Measurements from ENCODE around the gene TROAP. TPM values are rescaled to one million over a fixed set of nuclear protein-coding genes. Genes with fewer than 3 reads are reported as not detected.

TROAP gene
- total and polyA plus RNA-seq, 9 of the 15 experiments (the other 6 are each of a cell fraction or from before 2014, with no cell fraction given), result 46.4 to 171 (median 59.8) TPM

DNA sequence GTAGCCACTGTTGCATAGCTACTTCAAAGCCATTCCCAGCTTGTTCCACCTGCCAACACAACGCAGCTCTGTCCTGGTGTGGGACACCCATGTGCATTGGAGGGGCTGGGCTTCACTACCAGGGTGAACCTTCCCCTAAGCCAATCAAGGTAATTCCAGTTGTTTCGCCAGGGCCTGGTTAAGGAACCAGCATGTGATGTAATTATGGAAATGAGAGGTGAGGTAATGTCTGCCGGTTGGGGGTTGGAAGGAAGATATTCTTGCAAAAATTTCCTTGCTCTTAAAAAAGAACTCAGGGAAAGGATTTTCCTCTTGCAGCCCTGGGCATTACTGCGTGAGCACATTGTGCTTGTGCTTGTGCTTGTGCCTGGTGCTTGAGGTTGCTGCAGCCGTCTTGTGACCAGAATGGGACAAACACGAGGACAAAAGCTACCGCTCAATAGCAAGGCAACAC, 43.3 kb upstream of the TROAP start:
- BruUV-seq (replicated peaks), result no TSS peak
- H3K36me3 ChIP-seq (ENCODE audit: control insufficient read depth, insufficient read depth, low read length), result no peaks in the 10 kb centered on the region
- intact Hi-C loops (cut with micrococcal nuclease), result no loop called here
- FAIRE-seq, result no peak
- no peak overlapping the region for H3K4me3 ChIP-seq
- peak in 1 of 4 experiments; percentile 5 for DNase-seq (ENCODE audit: extremely low read depth in 1 of 4, low spot score in 3 of 4)
- no peaks in the 10 kb centered on the region for H3K27me3 ChIP-seq (ENCODE audit: control insufficient read depth in 2 of 2, insufficient read depth in 2 of 2, low read length in 2 of 2)
- H4K20me1 ChIP-seq (replicated peaks; ENCODE audit: control insufficient read depth, insufficient read depth, low read length), result peaks cover 6% of the 10 kb centered on the region
- no peaks in the 10 kb centered on the region for H3K9me3 ChIP-seq (replicated peaks; ENCODE audit: control insufficient read depth, insufficient read depth, low read depth, low read length)
- H3K79me2 ChIP-seq (ENCODE audit: control insufficient read depth, insufficient read depth, low read length), result no peaks in the 10 kb centered on the region; the same call in 2 of the 3 replicates
- ChIA-PET POLR2A (interaction anchor here (0.6 to 7.5 kb wide), 5 partner anchors 9 to 1817 kb away, joined by 3 to 141 read pairs (median 4); partner anchors contain the start of genes SPATS2 and TUBA1C), CTCF (ENCODE audit: low intra/inter-chr PET ratio) (no interaction called here)
- H3K27ac ChIP-seq (ENCODE audit: extremely low read depth, low read depth, low read length), result no peak overlapping the region
- WGBS (ENCODE audit: insufficient coverage, low coverage, missing lambda C conversion rate), result 38% methylated on average over 7 of the region's 7 CpGs
- peak overlapping the region; percentile 40 for H2AFZ ChIP-seq (ENCODE audit: low read depth, low read length)
- ATAC-seq, result no peak
- peaks cover 13 to 16% of the 10 kb centered on the region in 2 experiments for H3K4me1 ChIP-seq (replicated peaks in 1 of 2; ENCODE audit: control insufficient read depth in 2 of 2, insufficient read depth in 2 of 2, low read length in 2 of 2)
- no peak overlapping the region for H3K4me2 ChIP-seq (ENCODE audit: insufficient read depth, low read length)
- no peaks in the 10 kb centered on the region for H3K9me1 ChIP-seq (ENCODE audit: control insufficient read depth, insufficient read depth, low read length)
- in situ Hi-C loops (cut with MboI), result no loop called here
- peak overlapping the region in 1 of 2 experiments; percentile 49; a peak in 1 of 4 replicates for H3K9ac ChIP-seq (ENCODE audit: insufficient read depth in 1 of 2, low read depth in 2 of 2, low read length in 2 of 2)
- TF ChIP-seq, protein P1, sequence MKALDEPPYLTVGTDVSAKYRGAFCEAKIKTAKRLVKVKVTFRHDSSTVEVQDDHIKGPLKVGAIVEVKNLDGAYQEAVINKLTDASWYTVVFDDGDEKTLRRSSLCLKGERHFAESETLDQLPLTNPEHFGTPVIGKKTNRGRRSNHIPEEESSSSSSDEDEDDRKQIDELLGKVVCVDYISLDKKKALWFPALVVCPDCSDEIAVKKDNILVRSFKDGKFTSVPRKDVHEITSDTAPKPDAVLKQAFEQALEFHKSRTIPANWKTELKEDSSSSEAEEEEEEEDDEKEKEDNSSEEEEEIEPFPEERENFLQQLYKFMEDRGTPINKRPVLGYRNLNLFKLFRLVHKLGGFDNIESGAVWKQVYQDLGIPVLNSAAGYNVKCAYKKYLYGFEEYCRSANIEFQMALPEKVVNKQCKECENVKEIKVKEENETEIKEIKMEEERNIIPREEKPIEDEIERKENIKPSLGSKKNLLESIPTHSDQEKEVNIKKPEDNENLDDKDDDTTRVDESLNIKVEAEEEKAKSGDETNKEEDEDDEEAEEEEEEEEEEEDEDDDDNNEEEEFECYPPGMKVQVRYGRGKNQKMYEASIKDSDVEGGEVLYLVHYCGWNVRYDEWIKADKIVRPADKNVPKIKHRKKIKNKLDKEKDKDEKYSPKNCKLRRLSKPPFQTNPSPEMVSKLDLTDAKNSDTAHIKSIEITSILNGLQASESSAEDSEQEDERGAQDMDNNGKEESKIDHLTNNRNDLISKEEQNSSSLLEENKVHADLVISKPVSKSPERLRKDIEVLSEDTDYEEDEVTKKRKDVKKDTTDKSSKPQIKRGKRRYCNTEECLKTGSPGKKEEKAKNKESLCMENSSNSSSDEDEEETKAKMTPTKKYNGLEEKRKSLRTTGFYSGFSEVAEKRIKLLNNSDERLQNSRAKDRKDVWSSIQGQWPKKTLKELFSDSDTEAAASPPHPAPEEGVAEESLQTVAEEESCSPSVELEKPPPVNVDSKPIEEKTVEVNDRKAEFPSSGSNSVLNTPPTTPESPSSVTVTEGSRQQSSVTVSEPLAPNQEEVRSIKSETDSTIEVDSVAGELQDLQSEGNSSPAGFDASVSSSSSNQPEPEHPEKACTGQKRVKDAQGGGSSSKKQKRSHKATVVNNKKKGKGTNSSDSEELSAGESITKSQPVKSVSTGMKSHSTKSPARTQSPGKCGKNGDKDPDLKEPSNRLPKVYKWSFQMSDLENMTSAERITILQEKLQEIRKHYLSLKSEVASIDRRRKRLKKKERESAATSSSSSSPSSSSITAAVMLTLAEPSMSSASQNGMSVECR (CRISPR knock-in tag; IDR thresholded peaks at IDR 0.05), result no peak
- TF ChIP-seq, protein P2, sequence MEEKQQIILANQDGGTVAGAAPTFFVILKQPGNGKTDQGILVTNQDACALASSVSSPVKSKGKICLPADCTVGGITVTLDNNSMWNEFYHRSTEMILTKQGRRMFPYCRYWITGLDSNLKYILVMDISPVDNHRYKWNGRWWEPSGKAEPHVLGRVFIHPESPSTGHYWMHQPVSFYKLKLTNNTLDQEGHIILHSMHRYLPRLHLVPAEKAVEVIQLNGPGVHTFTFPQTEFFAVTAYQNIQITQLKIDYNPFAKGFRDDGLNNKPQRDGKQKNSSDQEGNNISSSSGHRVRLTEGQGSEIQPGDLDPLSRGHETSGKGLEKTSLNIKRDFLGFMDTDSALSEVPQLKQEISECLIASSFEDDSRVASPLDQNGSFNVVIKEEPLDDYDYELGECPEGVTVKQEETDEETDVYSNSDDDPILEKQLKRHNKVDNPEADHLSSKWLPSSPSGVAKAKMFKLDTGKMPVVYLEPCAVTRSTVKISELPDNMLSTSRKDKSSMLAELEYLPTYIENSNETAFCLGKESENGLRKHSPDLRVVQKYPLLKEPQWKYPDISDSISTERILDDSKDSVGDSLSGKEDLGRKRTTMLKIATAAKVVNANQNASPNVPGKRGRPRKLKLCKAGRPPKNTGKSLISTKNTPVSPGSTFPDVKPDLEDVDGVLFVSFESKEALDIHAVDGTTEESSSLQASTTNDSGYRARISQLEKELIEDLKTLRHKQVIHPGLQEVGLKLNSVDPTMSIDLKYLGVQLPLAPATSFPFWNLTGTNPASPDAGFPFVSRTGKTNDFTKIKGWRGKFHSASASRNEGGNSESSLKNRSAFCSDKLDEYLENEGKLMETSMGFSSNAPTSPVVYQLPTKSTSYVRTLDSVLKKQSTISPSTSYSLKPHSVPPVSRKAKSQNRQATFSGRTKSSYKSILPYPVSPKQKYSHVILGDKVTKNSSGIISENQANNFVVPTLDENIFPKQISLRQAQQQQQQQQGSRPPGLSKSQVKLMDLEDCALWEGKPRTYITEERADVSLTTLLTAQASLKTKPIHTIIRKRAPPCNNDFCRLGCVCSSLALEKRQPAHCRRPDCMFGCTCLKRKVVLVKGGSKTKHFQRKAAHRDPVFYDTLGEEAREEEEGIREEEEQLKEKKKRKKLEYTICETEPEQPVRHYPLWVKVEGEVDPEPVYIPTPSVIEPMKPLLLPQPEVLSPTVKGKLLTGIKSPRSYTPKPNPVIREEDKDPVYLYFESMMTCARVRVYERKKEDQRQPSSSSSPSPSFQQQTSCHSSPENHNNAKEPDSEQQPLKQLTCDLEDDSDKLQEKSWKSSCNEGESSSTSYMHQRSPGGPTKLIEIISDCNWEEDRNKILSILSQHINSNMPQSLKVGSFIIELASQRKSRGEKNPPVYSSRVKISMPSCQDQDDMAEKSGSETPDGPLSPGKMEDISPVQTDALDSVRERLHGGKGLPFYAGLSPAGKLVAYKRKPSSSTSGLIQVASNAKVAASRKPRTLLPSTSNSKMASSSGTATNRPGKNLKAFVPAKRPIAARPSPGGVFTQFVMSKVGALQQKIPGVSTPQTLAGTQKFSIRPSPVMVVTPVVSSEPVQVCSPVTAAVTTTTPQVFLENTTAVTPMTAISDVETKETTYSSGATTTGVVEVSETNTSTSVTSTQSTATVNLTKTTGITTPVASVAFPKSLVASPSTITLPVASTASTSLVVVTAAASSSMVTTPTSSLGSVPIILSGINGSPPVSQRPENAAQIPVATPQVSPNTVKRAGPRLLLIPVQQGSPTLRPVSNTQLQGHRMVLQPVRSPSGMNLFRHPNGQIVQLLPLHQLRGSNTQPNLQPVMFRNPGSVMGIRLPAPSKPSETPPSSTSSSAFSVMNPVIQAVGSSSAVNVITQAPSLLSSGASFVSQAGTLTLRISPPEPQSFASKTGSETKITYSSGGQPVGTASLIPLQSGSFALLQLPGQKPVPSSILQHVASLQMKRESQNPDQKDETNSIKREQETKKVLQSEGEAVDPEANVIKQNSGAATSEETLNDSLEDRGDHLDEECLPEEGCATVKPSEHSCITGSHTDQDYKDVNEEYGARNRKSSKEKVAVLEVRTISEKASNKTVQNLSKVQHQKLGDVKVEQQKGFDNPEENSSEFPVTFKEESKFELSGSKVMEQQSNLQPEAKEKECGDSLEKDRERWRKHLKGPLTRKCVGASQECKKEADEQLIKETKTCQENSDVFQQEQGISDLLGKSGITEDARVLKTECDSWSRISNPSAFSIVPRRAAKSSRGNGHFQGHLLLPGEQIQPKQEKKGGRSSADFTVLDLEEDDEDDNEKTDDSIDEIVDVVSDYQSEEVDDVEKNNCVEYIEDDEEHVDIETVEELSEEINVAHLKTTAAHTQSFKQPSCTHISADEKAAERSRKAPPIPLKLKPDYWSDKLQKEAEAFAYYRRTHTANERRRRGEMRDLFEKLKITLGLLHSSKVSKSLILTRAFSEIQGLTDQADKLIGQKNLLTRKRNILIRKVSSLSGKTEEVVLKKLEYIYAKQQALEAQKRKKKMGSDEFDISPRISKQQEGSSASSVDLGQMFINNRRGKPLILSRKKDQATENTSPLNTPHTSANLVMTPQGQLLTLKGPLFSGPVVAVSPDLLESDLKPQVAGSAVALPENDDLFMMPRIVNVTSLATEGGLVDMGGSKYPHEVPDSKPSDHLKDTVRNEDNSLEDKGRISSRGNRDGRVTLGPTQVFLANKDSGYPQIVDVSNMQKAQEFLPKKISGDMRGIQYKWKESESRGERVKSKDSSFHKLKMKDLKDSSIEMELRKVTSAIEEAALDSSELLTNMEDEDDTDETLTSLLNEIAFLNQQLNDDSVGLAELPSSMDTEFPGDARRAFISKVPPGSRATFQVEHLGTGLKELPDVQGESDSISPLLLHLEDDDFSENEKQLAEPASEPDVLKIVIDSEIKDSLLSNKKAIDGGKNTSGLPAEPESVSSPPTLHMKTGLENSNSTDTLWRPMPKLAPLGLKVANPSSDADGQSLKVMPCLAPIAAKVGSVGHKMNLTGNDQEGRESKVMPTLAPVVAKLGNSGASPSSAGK (IDR thresholded peaks at IDR 0.05), result peak; percentile 52
- TF ChIP-seq JUN (IDR thresholded peaks at IDR 0.05; ENCODE audit: borderline replicate concordance, low read depth, low read length), result 0 out of 2 replicates have a peak, but pooled peaks have one; percentile 13
- no peak for TF ChIP-seq JUN (CRISPR knock-in tag; IDR thresholded peaks at IDR 0.05; ENCODE audit: borderline replicate concordance)
- TF ChIP-seq ATF7 (IDR thresholded peaks at IDR 0.05), result peak; percentile 72
- no peak for TF ChIP-seq ZNF76 (CRISPR knock-in tag; IDR thresholded peaks at IDR 0.05; ENCODE audit: borderline replicate concordance)

All from K562 (cell line).